Panc1 (cell line): Measurements from ENCODE around the gene ASCL1. TPM values are rescaled to one million over a fixed set of nuclear protein-coding genes. Genes with fewer than 3 reads are reported as not detected.

ENCODE experiments used
- ATAC-seq: fragments of 200-7000 bp; cut with Tn5 transposase; 2 replicates; pipeline ENCODE4 v1.9.1; 2020; ENCODE audit warnings: mild to moderate bottlenecking, moderate library complexity
- BruUV-seq: library from RNA; stranded (reverse); fragments of 400-500 nt; replicated peaks from 2 replicates; lab custom pipeline; 2021; lab: Mats Ljungman, UMichigan
- CTCF ChIA-PET: fragments of 300-600 bp; sonication (Branson Sonifier 250); formaldehyde crosslinking; loops from one replicate; lab custom pipeline; 2022; ENCODE audit warnings: antibody characterized with exemption; lab: Charles Lee
- POLR2A ChIA-PET: fragments of 300-600 bp; sonication (Branson Sonifier 250); formaldehyde crosslinking; loops from one replicate; lab custom pipeline; 2022; ENCODE audit warnings: antibody characterized with exemption; lab: Charles Lee
- DNase-seq: peaks from one replicate; pipeline ENCODE4 v3.0.0-alpha.2; 2010; ENCODE audit warnings: low read depth, low spot score
- H3K27ac ChIP-seq: 2 replicates; pipeline ENCODE4 v1.5.1; 2011; ENCODE audit warnings: mild to moderate bottlenecking, low read length, inconsistent platforms
- H3K27me3 ChIP-seq: fragments of 200-500 bp; sonication (Bioruptor generic); 2 replicates; pipeline ENCODE4 v1.6.0; 2014; ENCODE audit warnings: low read length, inconsistent platforms; ENCODE audit not compliant: control insufficient read depth, insufficient read depth
- H3K36me3 ChIP-seq: fragments of 200-500 bp; sonication (Bioruptor generic); 2 replicates; pipeline ENCODE4 v1.5.1; 2014; ENCODE audit warnings: inconsistent platforms, mild to moderate bottlenecking, low read length, moderate library complexity; ENCODE audit not compliant: control insufficient read depth, insufficient read depth
- H3K4me1 ChIP-seq: 2 replicates; pipeline ENCODE4 v1.5.1; 2011; ENCODE audit warnings: inconsistent platforms, mild to moderate bottlenecking, low read length, moderate library complexity; ENCODE audit not compliant: control insufficient read depth, insufficient read depth
- H3K4me3 ChIP-seq, 2 experiments: 2 replicates each; pipeline ENCODE4 v1.5.1; 2011 to 2012; ENCODE audit warnings: low read depth in 2 of 2, low read length in 2 of 2, mild to moderate bottlenecking in 2 of 2, inconsistent platforms in 1 of 2, moderate library complexity in 1 of 2
- H3K9me3 ChIP-seq: fragments of 200-500 bp; sonication (Bioruptor generic); 2 replicates; pipeline ENCODE4 v1.5.1; 2014; ENCODE audit warnings: low read depth, mild to moderate bottlenecking, inconsistent platforms, low read length, moderate library complexity; ENCODE audit not compliant: control insufficient read depth, insufficient read depth
- POLR2AphosphoS5 ChIP-seq: IDR thresholded peaks from 2 replicates; pipeline ENCODE4 v1.6.1; 2012; ENCODE audit warnings: mild to moderate bottlenecking, low read depth, low read length, moderate library complexity
- SIN3A ChIP-seq: IDR thresholded peaks from 2 replicates; pipeline ENCODE4 v1.6.1; 2012; ENCODE audit warnings: low read depth, mild to moderate bottlenecking, low read length, moderate library complexity, borderline replicate concordance; ENCODE audit not compliant: insufficient read depth
- TCF7L2 ChIP-seq: IDR thresholded peaks from 2 replicates; pipeline ENCODE4 v1.6.1; 2011; ENCODE audit warnings: mild to moderate bottlenecking, low read depth, low read length, inconsistent platforms
- in situ Hi-C: cut with HindIII; loops from 2 replicates; pipeline ENCODE4 v1.10.0; 2016; ENCODE audit warnings: low sequenced_read_pairs, low pct_unique_long_range_greater_than_20kb
- intact Hi-C: fragments of 100-400 bp; cut with micrococcal nuclease; formaldehyde crosslinking; loops from one replicate; pipeline ENCODE4 v1.10.0; 2022; ENCODE audit not compliant: unreplicated experiment
- total RNA-seq: library from RNA; stranded (reverse); gene quantifications from one replicate; pipeline ENCODE4 v1.2.1, GENCODE V29; 2021; ENCODE audit not compliant: unreplicated experiment
- TF ChIP-seq, protein P1 (sequence below): fragments of 450-650 bp; IDR thresholded peaks from 2 replicates; pipeline ENCODE4 v1.5.1; 2017; ENCODE audit warnings: mild to moderate bottlenecking
- TF ChIP-seq, protein P2 (sequence below), 2 experiments: IDR thresholded peaks; 2 replicates each; pipeline ENCODE4 v1.6.1; 2011 to 2012; ENCODE audit warnings: low read depth in 2 of 2, control low read depth in 1 of 2, low read length in 1 of 2, mild to moderate bottlenecking in 1 of 2, moderate library complexity in 1 of 2; ENCODE audit not compliant: insufficient read depth in 1 of 2

The ASCL1 gene
- total RNA-seq, 1 experiment from 2014 or later: not detected

DNA sequence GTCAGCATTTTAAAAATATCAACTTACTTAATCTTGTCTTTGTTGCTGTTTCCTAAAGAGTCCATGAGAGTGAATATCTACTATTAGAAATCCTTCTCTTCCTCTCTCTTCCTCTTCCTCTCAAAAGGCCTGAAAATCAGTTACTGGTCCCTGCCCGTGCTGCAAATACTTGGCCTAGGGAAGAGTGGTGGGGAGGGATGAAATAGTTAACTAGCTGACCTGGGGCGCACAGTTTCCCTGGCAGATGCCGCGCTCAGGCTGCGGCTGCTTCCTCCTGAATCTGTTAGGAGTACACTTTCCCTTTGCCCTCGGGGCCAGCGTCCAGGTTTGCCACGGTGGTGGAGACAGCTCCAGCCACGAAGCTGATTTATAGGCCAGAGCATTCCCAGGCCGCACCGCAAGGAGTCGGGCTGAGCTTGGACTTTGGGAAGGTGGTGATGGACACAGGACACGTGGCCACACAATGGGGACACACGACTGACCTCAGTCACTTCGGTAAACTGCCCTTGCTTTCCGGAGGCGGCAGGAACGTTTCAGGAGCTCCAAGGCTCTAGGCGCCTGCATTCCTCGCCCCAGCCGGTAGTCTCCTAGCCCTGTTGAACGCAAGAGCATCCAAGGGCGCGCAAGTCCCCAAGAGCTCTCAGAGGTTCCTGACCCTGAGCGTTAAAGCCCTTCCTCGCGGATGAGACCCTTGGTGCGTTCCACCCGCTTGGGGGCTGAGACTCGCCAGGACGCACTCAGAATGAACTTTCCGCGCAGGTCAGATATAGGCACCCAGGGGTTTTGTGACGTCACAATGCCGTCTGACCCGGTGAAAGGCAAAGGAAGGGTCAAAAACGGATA lies 7.1 kb upstream of the ASCL1 start:
- no TSS peak for BruUV-seq
- Histone ChIP-seq H3K4me1 (no peaks in the 10 kb centered on the region; the same call in 1 of the 2 replicates), H3K36me3 (no peaks in the 10 kb centered on the region), H3K27ac (no peak overlapping the region), H3K9me3 (no peaks in the 10 kb centered on the region), H3K4me3 (peak overlapping the region in 1 of 2 experiments; percentile 34; a peak in 2 of 4 replicates), H3K27me3 (peaks cover 5% of the 10 kb centered on the region; the same call in 1 of the 2 replicates)
- intact Hi-C loops: loop anchor here (1.0 kb wide), 1 partner anchor 598 kb away; no protein-coding TSS in a partner anchor
- in situ Hi-C loops: no loop called here
- ATAC-seq (peak; percentile 79), DNase-seq (no peak)
- POLR2A ChIA-PET: interaction anchor here (0.6 kb wide), 1 partner anchor 468 kb away, joined by 11 read pairs; no protein-coding TSS in a partner anchor
- no peak for TF ChIP-seq TCF7L2
- TF ChIP-seq, protein P1, sequence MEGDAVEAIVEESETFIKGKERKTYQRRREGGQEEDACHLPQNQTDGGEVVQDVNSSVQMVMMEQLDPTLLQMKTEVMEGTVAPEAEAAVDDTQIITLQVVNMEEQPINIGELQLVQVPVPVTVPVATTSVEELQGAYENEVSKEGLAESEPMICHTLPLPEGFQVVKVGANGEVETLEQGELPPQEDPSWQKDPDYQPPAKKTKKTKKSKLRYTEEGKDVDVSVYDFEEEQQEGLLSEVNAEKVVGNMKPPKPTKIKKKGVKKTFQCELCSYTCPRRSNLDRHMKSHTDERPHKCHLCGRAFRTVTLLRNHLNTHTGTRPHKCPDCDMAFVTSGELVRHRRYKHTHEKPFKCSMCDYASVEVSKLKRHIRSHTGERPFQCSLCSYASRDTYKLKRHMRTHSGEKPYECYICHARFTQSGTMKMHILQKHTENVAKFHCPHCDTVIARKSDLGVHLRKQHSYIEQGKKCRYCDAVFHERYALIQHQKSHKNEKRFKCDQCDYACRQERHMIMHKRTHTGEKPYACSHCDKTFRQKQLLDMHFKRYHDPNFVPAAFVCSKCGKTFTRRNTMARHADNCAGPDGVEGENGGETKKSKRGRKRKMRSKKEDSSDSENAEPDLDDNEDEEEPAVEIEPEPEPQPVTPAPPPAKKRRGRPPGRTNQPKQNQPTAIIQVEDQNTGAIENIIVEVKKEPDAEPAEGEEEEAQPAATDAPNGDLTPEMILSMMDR: peak; percentile 42
- CTCF ChIA-PET: interaction anchor here (0.7 kb wide), 1 partner anchor 598 kb away, joined by 3 read pairs; no protein-coding TSS in a partner anchor

DNA sequence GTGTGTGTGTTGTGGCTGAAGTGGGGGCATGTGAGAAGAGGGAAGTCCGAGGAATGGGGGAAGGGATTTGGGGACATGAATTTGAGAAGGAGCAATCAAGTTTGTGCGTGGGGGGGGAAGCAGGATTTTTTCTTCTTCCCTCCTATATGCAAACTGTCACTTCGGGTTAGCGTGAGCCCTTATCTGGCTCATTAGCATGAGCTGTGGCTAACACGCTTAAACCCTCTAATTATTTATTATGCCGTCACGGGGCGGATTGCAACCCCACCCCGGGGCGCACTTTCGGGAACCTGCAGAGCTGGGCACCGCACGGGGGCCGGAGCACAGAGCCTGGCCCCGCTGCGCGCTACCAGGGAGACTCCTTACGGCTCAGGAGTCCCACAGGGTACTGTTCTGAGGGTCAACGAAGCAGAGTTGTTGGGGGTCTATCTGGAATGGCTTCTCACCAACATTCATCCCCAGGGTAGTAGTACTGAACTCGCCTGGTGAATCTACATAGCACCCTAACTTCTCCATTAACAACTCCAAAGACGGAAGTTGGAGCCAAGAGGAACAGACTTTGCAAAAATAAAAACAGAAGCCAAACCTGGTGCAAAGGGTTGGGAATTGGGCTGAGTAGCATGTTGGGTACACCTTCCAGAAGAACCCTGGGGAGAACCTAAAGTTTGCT lies 6.4 kb upstream of the ASCL1 start:
- ATAC-seq (no peak), DNase-seq (no peak)
- Histone ChIP-seq H3K36me3 (no peaks in the 10 kb centered on the region), H3K4me3 (peak overlapping the region in 1 of 2 experiments; percentile 34; a peak in 1 of 4 replicates), H3K4me1 (no peaks in the 10 kb centered on the region; the same call in 1 of the 2 replicates), H3K9me3 (no peaks in the 10 kb centered on the region), H3K27me3 (peaks cover 5% of the 10 kb centered on the region; the same call in 1 of the 2 replicates), H3K27ac (no peak overlapping the region)
- TF ChIP-seq SIN3A (no peak), TCF7L2 (no peak), POLR2AphosphoS5 (no peak)
- TF ChIP-seq, protein P2, sequence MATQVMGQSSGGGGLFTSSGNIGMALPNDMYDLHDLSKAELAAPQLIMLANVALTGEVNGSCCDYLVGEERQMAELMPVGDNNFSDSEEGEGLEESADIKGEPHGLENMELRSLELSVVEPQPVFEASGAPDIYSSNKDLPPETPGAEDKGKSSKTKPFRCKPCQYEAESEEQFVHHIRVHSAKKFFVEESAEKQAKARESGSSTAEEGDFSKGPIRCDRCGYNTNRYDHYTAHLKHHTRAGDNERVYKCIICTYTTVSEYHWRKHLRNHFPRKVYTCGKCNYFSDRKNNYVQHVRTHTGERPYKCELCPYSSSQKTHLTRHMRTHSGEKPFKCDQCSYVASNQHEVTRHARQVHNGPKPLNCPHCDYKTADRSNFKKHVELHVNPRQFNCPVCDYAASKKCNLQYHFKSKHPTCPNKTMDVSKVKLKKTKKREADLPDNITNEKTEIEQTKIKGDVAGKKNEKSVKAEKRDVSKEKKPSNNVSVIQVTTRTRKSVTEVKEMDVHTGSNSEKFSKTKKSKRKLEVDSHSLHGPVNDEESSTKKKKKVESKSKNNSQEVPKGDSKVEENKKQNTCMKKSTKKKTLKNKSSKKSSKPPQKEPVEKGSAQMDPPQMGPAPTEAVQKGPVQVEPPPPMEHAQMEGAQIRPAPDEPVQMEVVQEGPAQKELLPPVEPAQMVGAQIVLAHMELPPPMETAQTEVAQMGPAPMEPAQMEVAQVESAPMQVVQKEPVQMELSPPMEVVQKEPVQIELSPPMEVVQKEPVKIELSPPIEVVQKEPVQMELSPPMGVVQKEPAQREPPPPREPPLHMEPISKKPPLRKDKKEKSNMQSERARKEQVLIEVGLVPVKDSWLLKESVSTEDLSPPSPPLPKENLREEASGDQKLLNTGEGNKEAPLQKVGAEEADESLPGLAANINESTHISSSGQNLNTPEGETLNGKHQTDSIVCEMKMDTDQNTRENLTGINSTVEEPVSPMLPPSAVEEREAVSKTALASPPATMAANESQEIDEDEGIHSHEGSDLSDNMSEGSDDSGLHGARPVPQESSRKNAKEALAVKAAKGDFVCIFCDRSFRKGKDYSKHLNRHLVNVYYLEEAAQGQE (IDR thresholded peaks at IDR 0.05; ENCODE audit: insufficient read depth in 1 of 2, low read depth in 2 of 2, low read length in 1 of 2): no peak
- TF ChIP-seq, protein P1: no peak
- intact Hi-C loops (loop anchor here (1.0 kb wide), 1 partner anchor 597 kb away; no protein-coding TSS in a partner anchor), in situ Hi-C loops (no loop called here)
- BruUV-seq: no TSS peak
- CTCF ChIA-PET: interaction anchor here (0.7 kb wide), 1 partner anchor 597 kb away, joined by 3 read pairs; no protein-coding TSS in a partner anchor
- POLR2A ChIA-PET: no interaction called here
